NCI-H510A treated with DMSO at 0.1 percent for 48 hours (cell line): Measurements from ENCODE around the gene KLHL40.

ENCODE experiments used
- DNase-seq: peaks from one replicate; lab custom pipeline; 2025; lab: John Stamatoyannopoulos, UW

Gene KLHL40

DNA sequence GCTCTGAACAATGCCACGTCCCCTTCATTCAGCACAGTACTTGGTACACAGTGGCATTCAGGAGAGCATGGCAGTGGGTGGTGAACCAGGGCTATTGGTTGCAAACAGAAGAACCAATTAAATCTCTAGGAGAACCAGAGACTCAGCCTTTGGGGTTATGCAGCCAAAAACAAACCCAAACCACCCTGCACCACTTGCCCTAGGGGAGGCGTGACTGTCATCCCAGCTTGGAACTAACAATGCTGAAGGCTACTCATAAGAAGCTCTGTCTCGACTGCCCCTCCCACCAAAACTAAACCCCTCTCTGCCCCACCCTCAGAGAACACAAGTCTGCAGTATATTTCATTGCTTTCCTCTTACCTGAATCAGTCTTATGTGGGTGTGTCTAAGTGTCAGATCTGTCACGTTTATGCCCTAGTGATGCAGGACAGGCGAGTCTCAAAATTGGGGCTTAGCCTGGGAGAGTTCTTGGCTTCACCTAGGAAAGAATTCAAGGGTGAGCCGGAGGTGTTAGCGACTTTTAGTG is 15.2 kb upstream of the KLHL40 start:
- no peak for DNase-seq

- no peak for DNase-seq
These were observed 14.7 kb upstream of the KLHL40 start for GRCh38 chr3:42670670-42671069.

- no peak for DNase-seq
These were observed 12.8 kb upstream of the KLHL40 start for GRCh38 chr3:42672515-42672914.

DNA sequence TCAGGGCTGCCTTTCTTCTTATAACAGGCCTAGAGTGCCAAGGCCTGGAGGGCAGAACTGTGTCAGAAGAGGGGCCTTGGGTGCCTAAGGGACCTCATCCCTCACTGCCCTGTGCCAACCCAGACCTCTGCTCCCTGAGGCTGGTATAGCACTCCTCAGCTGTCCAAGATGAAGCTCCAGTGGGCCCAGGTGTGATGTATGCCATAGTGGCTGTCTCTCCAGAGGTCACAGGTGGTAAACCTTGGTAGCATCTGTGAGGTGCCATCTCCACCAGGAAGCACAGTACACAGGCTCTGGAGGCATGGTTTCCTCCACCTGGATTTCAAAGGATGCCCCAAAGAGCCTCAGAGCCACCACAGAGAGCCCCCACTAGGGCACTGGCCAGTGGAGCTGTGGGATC is 12.3 kb upstream of the KLHL40 start:
- DNase-seq, result no peak

DNA sequence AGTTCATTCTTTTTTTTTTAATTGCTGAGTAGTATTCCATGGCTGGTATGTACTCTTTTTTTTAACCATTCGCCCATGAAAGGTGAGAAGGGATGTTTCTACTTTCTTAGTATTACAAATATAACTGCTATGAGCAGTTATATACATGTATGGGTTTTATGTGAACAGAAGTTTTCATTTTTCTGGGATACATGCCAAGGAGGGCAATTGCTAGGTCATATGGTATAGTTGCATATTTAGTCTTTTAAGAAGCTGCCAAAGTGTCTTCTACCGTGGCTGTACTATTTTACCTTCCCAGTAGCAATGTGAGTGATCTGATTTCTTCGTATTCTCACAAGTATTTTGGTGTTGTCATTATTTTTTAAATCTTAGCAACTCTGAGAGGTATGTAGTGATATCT is 11.2 kb upstream of the KLHL40 start:
- DNase-seq, result no peak

- no peak for DNase-seq
These were observed 9.4 kb upstream of the KLHL40 start for GRCh38 chr3:42675909-42676308.

DNA sequence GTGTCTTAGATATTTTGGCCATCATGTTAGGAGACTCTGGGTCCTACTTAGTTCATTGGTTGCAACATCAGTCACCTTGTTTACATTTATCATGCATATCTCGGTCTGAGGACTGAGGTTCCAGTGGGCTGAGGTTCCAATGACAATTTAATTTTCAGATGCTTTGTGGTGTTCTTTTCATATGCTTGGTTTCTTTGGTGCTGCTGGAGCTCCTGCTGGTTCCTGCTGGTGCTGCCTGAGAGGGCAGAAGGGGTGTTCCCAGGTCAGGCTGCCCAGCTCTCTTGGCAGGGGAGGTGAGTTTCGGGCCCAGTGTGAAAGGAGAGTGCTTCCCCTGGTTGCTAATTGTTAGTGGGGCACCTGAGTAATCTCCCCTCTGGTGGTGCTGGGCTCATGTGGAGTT is 6.9 kb upstream of the KLHL40 start:
- DNase-seq, result no peak

DNA sequence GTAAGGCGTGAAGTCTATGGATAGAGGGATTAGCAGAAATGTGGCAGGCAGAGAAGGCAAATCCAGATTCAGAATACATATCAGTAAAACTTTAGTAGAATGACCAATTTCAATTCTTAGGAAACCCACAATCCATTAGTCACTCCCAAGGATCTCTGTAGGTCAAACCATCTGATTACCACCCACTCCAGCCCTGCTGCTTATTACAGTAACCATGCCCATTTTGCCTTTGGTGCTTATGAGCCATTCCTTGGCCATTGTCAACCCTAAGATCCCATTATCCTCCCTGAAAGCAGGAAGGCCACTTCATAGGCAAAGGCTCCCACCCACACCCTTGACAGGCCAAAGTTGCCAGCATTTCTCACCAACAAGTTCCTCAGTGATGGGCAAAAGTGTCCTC is 5.1 kb upstream of the KLHL40 start:
- DNase-seq, result no peak

GRCh38 chr3:42680806-42681205 is 4.5 kb upstream of the KLHL40 start:
- no peak for DNase-seq

DNA sequence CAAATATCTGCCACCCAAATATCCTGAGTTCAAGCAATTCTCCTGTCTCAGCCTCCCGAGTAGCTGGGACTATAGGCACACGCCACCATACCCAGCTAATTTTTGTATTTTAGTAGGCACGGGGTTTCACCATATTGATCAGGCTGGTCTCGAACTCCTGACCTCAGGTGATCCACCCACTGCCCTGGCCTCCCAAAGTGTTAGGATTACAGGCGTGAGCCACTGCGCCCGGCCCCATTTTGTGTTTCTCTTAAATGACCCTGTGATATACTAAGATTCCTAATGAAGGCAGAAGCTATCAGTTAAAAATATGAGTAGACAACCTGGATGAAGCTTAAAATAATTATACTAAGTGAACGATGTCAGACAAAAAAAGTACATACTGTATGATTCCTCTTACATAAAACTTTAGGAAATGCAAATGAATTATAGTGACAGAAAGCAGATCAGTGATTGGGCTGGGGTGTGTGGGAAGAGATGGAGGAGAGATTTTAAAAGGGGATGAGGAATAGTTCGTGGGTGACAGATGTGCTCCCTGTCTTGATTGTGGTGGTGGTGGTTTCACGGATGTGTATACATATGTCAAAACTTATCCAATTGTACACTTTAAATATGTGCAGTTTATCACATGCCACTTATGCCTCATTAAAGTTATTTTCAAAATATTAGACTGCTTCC is 3.8 kb upstream of the KLHL40 start:
- DNase-seq, result no peak

GRCh38 chr3:42682301-42683070 is 2.9 kb upstream of the KLHL40 start:
- no peak for DNase-seq

- DNase-seq, result no peak
These were observed 1.3 kb upstream of the KLHL40 start for GRCh38 chr3:42683875-42684598.

- no peak for DNase-seq
These were observed 540 bp upstream of the KLHL40 start for GRCh38 chr3:42684632-42685362.

DNA sequence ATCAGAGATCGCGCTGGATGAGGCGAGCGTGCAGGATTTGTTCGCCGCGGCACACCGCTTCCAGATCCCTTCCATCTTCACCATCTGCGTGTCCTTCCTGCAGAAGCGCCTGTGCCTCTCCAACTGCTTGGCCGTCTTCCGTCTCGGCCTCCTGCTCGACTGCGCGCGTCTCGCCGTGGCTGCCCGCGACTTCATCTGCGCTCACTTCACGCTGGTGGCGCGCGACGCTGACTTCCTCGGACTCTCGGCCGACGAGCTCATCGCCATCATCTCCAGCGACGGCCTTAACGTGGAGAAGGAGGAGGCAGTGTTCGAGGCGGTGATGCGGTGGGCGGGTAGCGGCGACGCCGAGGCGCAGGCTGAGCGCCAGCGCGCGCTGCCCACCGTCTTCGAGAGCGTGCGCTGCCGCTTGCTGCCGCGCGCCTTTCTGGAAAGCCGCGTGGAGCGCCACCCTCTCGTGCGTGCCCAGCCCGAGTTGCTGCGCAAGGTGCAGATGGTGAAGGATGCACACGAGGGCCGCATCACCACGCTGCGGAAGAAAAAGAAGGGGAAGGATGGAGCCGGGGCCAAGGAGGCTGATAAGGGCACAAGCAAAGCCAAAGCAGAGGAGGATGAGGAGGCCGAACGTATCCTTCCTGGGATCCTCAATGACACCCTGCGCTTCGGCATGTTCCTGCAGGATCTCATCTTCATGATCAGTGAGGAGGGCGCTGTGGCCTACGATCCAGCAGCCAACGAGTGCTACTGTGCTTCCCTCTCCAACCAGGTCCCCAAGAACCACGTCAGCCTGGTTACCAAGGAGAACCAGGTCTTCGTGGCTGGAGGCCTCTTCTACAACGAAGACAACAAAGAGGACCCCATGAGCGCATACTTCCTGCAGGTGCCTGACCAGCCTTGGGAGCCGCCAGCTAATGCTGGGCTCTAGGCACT is 819 bp downstream of the KLHL40 start:
- DNase-seq, result no peak

DNA sequence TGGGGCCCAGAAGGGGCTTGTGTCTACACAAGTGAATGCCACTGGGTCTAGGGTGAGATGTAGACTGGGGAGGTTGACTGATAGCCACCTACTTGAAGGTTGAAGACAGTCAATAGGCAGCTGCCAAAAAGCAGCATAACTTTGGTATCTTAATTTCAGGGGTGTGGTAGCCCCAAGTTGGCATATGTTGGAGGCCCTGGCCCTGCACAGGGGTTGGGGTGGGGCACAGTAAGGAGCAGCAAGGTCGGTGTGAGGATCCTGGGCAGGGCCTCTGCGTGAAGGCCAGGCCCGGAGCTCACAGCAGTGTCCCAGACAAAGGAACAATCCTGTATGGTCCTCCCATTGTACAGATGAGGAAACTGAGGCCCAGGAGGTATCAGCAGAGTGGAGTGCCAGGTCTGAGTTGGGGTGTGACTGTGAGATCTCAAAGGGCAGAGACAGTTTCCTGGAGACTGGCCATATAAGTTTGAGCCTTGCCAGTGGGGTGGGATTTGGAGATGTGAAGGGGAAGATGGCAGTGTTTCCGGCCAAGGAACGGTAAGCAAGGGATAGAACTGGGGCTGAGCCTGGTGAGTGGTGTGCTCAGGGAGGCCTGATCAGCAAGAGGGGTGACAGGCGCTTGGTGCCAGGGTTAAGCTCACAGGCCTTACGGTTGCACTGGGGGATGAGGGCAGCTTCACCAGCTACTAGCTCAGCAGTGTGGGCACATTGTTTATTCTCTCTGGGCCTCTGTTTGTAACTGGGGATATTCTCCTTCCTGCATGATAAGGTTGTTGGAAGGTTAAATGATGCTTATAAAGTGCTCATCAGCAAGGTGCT is 1.7 kb downstream of the KLHL40 start:
- no peak for DNase-seq

DNA sequence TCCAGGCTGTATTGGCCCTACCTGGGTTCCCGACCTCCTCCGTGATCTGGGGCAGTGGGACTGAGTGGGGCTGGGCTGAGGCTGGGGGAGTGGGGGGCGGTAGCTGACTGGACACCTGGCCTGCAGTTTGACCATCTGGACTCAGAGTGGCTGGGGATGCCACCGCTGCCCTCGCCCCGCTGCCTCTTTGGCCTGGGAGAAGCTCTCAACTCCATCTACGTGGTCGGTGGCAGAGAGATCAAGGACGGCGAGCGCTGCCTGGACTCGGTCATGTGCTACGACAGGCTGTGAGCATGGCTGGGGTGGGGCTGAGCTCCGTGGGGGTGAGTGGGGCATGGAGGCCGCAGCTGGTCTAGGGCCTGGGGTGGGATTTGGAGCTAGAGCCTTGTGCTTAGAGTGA is 2.7 kb downstream of the KLHL40 start:
- DNase-seq, result no peak

GRCh38 chr3:42688487-42689420 is 3.4 kb downstream of the KLHL40 start:
- DNase-seq, result peak; percentile 15

DNA sequence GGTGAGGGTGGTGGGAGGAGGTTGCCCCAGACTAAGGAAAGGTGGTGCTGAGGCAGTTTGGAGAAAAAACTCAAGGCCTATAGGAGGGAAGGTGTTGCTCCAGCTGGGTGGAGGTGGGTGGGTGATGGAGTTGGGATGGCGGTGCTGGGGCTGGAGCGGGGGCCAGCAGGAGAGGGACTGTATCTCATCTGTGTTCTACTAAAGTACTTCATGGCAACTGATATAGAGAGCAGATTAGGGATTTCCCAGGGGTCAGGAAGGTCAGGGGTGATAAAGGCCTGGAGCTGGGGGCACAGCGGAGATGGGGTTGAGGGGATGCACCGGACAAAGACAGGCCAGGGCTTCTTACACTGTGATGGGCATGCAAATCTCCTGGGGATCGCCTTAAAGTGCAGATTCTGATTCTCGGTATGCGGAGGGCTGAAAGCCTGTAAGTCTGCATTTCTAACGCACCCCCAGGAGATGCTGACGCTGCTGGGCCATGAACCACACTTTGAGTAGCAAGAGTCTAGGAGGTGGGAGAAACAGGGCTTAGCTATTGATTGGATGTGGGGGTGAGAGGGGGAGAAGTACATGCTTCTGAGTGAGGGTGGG is 4.2 kb downstream of the KLHL40 start:
- no peak for DNase-seq

- no peak for DNase-seq
These were observed 4.9 kb downstream of the KLHL40 start for GRCh38 chr3:42690191-42690590.
